A673 (cell line): ENCODE results near the gene CCDC154. TPM values are rescaled to one million over a fixed set of nuclear protein-coding genes. Genes with fewer than 3 reads are reported as not detected.

ENCODE experiments used
- BruUV-seq: library from RNA; stranded (reverse); fragments of 400-500 nt; replicated peaks from 2 replicates; lab custom pipeline; 2021; lab: Mats Ljungman, UMichigan
- CTCF ChIA-PET: fragments of 300-600 bp; sonication (Branson Sonifier 250); formaldehyde crosslinking; loops from one replicate; lab custom pipeline; 2022; ENCODE audit warnings: antibody characterized with exemption; lab: Charles Lee
- POLR2A ChIA-PET: fragments of 300-600 bp; sonication (Branson Sonifier 250); formaldehyde crosslinking; loops from one replicate; lab custom pipeline; 2022; ENCODE audit warnings: antibody characterized with exemption; ENCODE audit not compliant: low non-redundant PET; lab: Charles Lee
- DNase-seq: peaks from one replicate; pipeline ENCODE4 v3.0.0-alpha.2; 2015; ENCODE audit warnings: low spot score
- H3K27ac ChIP-seq: fragments of 200-600 bp; sonication (generic); 2 replicates; pipeline ENCODE4 v1.5.1; 2016; ENCODE audit warnings: mixed run types, low read depth, mild to moderate bottlenecking, mixed read lengths, antibody characterized with exemption, low read length; ENCODE audit not compliant: poor library complexity, severe bottlenecking
- H3K27me3 ChIP-seq: fragments of 200-600 bp; sonication (generic); replicated peaks from 2 replicates; pipeline ENCODE4 v1.6.1; 2017; ENCODE audit warnings: mixed run types, low read depth, mild to moderate bottlenecking, mixed read lengths, antibody characterized with exemption, low read length; ENCODE audit not compliant: insufficient read depth, poor library complexity
- H3K36me3 ChIP-seq: fragments of 200-600 bp; sonication (generic); 2 replicates; pipeline ENCODE4 v1.6.1; 2016; ENCODE audit warnings: mixed run types, mild to moderate bottlenecking, mixed read lengths, antibody characterized with exemption, low read length; ENCODE audit not compliant: insufficient read depth, poor library complexity, severe bottlenecking
- H3K4me1 ChIP-seq: fragments of 200-600 bp; sonication (generic); 2 replicates; pipeline ENCODE4 v1.6.1; 2017; ENCODE audit warnings: mixed run types, mild to moderate bottlenecking, mixed read lengths, antibody characterized with exemption, low read length; ENCODE audit not compliant: insufficient read depth, poor library complexity, severe bottlenecking
- H3K4me3 ChIP-seq: fragments of 200-600 bp; sonication (generic); 2 replicates; pipeline ENCODE4 v1.5.1; 2016; ENCODE audit warnings: low read depth, mixed run types, mild to moderate bottlenecking, mixed read lengths, low read length; ENCODE audit not compliant: poor library complexity, severe bottlenecking
- H3K9me3 ChIP-seq: fragments of 200-600 bp; sonication (generic); 2 replicates; pipeline ENCODE4 v1.6.1; 2016; ENCODE audit warnings: mixed run types, low read depth, mild to moderate bottlenecking, mixed read lengths, antibody characterized with exemption, low read length; ENCODE audit not compliant: poor library complexity, severe bottlenecking
- CTCF ChIP-seq: fragments of 300-800, 200-600 bp; sonication (generic); conservative IDR thresholded peaks from 2 replicates; pipeline ENCODE4 v1.5.1; 2017; ENCODE audit warnings: low read depth, mild to moderate bottlenecking, antibody characterized with exemption, low read length, moderate library complexity, mixed read lengths
- EZH2 ChIP-seq: fragments of 200-600 bp; sonication (generic); IDR thresholded peaks from 2 replicates; pipeline ENCODE4 v1.6.1; 2017; ENCODE audit warnings: borderline replicate concordance, low read depth, mild to moderate bottlenecking, mixed read lengths, antibody characterized with exemption, low read length; ENCODE audit not compliant: poor library complexity, severe bottlenecking
- intact Hi-C: fragments of 100-400 bp; cut with micrococcal nuclease; formaldehyde crosslinking; loops from one replicate; pipeline ENCODE4 v1.10.0; 2022; ENCODE audit not compliant: unreplicated experiment
- total RNA-seq: library from RNA; stranded (reverse); gene quantifications from 2 replicates; pipeline ENCODE4 v1.2.3, GENCODE V29; 2021

Gene CCDC154
- total RNA-seq, 1 experiment from 2014 or later = 1.2 TPM

GRCh38 chr16:1424028-1424427, 20.3 kb downstream of the CCDC154 start:
- Histone ChIP-seq H3K4me1 (peaks cover 6% of the 10 kb centered on the region), H3K4me3 (no peak overlapping the region), H3K36me3 (no peaks in the 10 kb centered on the region), H3K9me3 (no peaks in the 10 kb centered on the region), H3K27ac (no peak overlapping the region), H3K27me3 (no peaks in the 10 kb centered on the region)
- no TSS peak for BruUV-seq
- DNase-seq = no peak
- no peak for TF ChIP-seq CTCF
- no peak for TF ChIP-seq EZH2
- ChIA-PET CTCF (no interaction called here), POLR2A (no interaction called here)
- intact Hi-C loops = no loop called here

GRCh38 chr16:1422076-1422475, 22.3 kb downstream of the CCDC154 start:
- Histone ChIP-seq H3K9me3 (no peaks in the 10 kb centered on the region), H3K27me3 (no peaks in the 10 kb centered on the region), H3K36me3 (no peaks in the 10 kb centered on the region), H3K4me3 (no peak overlapping the region), H3K27ac (no peak overlapping the region), H3K4me1 (peaks cover 6% of the 10 kb centered on the region)
- ChIA-PET POLR2A (no interaction called here), CTCF (no interaction called here)
- intact Hi-C loops = no loop called here
- no peak for TF ChIP-seq CTCF
- TF ChIP-seq EZH2 = no peak
- BruUV-seq = no TSS peak
- DNase-seq = no peak

- CTCF ChIA-PET = interaction anchor here (1.2 kb wide), 1 partner anchor 21 kb away, joined by 3 read pairs; no protein-coding TSS in a partner anchor
- intact Hi-C loops = no loop called here
- H3K27ac ChIP-seq = peak overlapping the region; percentile 91
Observed at GRCh38 chr16:1420111-1420539, 24.2 kb downstream of the CCDC154 start.

More at GRCh38 chr16:1420111-1420539, 24.2 kb downstream of the CCDC154 start:
- H3K9me3 ChIP-seq = no peaks in the 10 kb centered on the region
- H3K4me1 ChIP-seq = peaks cover 7% of the 10 kb centered on the region
- POLR2A ChIA-PET = interaction anchor here (0.6 to 1.0 kb wide), 2 partner anchors 19 to 97 kb away, joined by 3 to 8 read pairs; no protein-coding TSS in a partner anchor
- no peak for DNase-seq
- peak overlapping the region; percentile 91 for H3K4me3 ChIP-seq
- no peaks in the 10 kb centered on the region for H3K36me3 ChIP-seq
- H3K27me3 ChIP-seq = no peaks in the 10 kb centered on the region
- TSS peak; percentile 78 for BruUV-seq
- TF ChIP-seq CTCF = no peak
- TF ChIP-seq EZH2 = no peak
